Astrocyte (in vitro differentiated cells and primary cell): ENCODE results near the gene ASAH2.

Source experiments
- EZH2 ChIP-seq: IDR thresholded peaks from 2 replicates; pipeline ENCODE4 v1.6.1; 2012; ENCODE audit warnings: mild to moderate bottlenecking, low read length, inconsistent platforms; ENCODE audit not compliant: insufficient read depth
- TF ChIP-seq, protein P1 (sequence below): IDR thresholded peaks from 2 replicates; pipeline ENCODE4 v1.5.1; 2011; ENCODE audit warnings: low read depth, mild to moderate bottlenecking, inconsistent platforms, low read length, moderate library complexity; ENCODE audit not compliant: insufficient read depth

- TF ChIP-seq, protein P1, sequence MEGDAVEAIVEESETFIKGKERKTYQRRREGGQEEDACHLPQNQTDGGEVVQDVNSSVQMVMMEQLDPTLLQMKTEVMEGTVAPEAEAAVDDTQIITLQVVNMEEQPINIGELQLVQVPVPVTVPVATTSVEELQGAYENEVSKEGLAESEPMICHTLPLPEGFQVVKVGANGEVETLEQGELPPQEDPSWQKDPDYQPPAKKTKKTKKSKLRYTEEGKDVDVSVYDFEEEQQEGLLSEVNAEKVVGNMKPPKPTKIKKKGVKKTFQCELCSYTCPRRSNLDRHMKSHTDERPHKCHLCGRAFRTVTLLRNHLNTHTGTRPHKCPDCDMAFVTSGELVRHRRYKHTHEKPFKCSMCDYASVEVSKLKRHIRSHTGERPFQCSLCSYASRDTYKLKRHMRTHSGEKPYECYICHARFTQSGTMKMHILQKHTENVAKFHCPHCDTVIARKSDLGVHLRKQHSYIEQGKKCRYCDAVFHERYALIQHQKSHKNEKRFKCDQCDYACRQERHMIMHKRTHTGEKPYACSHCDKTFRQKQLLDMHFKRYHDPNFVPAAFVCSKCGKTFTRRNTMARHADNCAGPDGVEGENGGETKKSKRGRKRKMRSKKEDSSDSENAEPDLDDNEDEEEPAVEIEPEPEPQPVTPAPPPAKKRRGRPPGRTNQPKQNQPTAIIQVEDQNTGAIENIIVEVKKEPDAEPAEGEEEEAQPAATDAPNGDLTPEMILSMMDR = no peak
- no peak for TF ChIP-seq EZH2
Observed at GRCh38 chr10:50254479-50254878, 3.2 kb upstream of the ASAH2 start.
